Activated T-helper 2 cell treated with anti-CD3 and anti-CD28 coated beads, Interferon-gamma antibody, Interleukin-2, Interleukin-4, amounts not matched to agents 10 μg/mL and 5 μg/mL and 100 μg/mL, durations not matched to agents 14 hours and 24 hours and 36 hours (primary cell): Measurements from ENCODE around the gene CDC42SE2. TPM values are rescaled to one million over a fixed set of nuclear protein-coding genes. Genes with fewer than 3 reads are reported as not detected.

Experiments
- DNase-seq: peaks from one replicate; pipeline ENCODE4 v3.0.0; 2021; ENCODE audit warnings: low spot score
- H3K27ac Mint-ChIP-seq: one replicate; pipeline ENCODE4 v1.8.0; 2021; ENCODE audit warnings: mixed read lengths
- H3K27me3 Mint-ChIP-seq: one replicate; pipeline ENCODE4 v1.8.0; 2021; ENCODE audit warnings: low read depth, mixed read lengths
- H3K36me3 Mint-ChIP-seq: one replicate; pipeline ENCODE4 v1.8.0; 2021; ENCODE audit warnings: low read depth, mixed read lengths
- H3K4me1 Mint-ChIP-seq: one replicate; pipeline ENCODE4 v1.8.0; 2021; ENCODE audit warnings: low read depth, mixed read lengths
- H3K4me3 Mint-ChIP-seq: one replicate; pipeline ENCODE4 v1.8.0; 2021; ENCODE audit warnings: low read depth, mild to moderate bottlenecking, moderate library complexity, mixed read lengths
- H3K9me3 Mint-ChIP-seq: one replicate; pipeline ENCODE4 v1.8.0; 2021; ENCODE audit warnings: mixed read lengths
- intact Hi-C: fragments of 100-400 bp; cut with micrococcal nuclease; formaldehyde crosslinking; loops from one replicate; pipeline ENCODE4 v1.15.1; 2023
- total RNA-seq: library from RNA; stranded (reverse); gene quantifications from 2 replicates; pipeline ENCODE4 v1.2.3, GENCODE V29; 2022

Gene CDC42SE2
- total RNA-seq, 1 donor from 2014 or later = 89.5 TPM

DNA sequence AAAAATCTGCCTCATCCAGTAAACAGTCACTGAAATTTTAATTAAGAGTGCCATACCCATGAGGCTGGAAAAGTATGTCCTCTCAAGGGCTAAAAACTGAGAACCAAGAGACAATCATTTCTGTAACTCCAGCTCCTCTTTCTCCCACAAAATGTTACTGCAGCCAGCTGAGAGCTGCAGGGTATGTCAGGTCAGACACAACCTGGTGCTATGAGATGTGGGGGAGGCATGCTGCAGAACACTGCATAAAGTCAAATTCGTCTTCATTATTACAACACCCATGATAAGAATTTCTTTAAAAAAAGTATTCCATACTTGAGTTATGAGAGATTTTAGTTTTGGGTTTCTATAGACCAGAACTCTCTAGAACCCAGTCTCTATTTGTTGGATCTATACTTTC lies 162.2 kb downstream of the CDC42SE2 start:
- DNase-seq = no peak
- peaks cover 63% of the 10 kb centered on the region for H3K36me3 Mint-ChIP-seq
- peaks cover 4% of the 10 kb centered on the region for H3K4me1 Mint-ChIP-seq
- H3K27ac Mint-ChIP-seq = no peak overlapping the region
- no peaks in the 10 kb centered on the region for H3K27me3 Mint-ChIP-seq
- intact Hi-C loops = no loop called here
- H3K4me3 Mint-ChIP-seq = no peak overlapping the region
- no peaks in the 10 kb centered on the region for H3K9me3 Mint-ChIP-seq

DNA sequence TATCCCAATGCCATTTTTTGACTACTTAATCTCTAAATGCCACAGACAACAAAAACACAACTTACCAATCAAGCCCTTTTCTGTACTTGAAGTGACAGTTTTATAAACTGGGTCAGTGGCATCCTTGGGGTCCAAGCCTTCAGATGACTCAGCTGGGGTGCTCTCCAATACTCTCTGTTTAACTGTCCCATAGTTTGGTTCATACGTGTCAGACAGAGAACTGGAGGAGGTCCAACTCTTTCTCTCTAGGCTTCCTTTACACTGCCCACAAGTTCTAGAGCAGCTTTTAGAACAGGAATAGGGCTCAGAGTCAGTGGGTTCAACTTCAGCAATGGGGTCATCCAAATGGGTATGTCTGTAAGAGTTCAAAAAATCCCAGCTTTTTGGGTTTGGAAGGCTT lies 166.9 kb downstream of the CDC42SE2 start:
- Mint-ChIP-seq H3K27me3 (no peaks in the 10 kb centered on the region), H3K36me3 (peaks cover 73% of the 10 kb centered on the region)
- intact Hi-C loops = no loop called here

DNA sequence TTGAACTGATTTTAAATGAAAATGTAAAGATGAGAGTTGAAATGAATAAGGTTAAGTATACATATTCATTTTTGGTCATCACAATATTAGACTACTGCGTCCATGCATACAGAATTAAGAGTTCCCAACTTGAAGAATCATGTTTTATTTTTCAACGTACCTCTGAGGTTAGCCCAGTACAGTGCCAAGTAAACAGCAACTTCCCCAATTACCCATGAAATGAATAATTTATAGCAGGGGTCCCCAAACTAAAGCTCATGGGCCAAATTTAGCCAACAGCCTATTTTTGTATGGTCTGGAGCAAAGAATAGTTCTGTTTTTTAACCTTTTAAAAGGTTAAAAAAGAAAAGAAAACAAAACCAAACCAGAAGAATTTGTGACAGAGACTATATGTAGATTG lies 167.9 kb downstream of the CDC42SE2 start:
- no peaks in the 10 kb centered on the region for H3K27me3 Mint-ChIP-seq
- no peak overlapping the region for H3K27ac Mint-ChIP-seq
- intact Hi-C loops = no loop called here
- no peak for DNase-seq
- H3K36me3 Mint-ChIP-seq = peaks cover 71% of the 10 kb centered on the region
- peaks cover 2% of the 10 kb centered on the region for H3K4me1 Mint-ChIP-seq
- no peak overlapping the region for H3K4me3 Mint-ChIP-seq
- no peaks in the 10 kb centered on the region for H3K9me3 Mint-ChIP-seq

More for the DNA sequence above, 166.9 kb downstream of the CDC42SE2 start:
- Mint-ChIP-seq H3K9me3 (no peaks in the 10 kb centered on the region), H3K27ac (no peak overlapping the region), H3K4me3 (no peak overlapping the region), H3K4me1 (peaks cover 4% of the 10 kb centered on the region)
- no peak for DNase-seq

DNA sequence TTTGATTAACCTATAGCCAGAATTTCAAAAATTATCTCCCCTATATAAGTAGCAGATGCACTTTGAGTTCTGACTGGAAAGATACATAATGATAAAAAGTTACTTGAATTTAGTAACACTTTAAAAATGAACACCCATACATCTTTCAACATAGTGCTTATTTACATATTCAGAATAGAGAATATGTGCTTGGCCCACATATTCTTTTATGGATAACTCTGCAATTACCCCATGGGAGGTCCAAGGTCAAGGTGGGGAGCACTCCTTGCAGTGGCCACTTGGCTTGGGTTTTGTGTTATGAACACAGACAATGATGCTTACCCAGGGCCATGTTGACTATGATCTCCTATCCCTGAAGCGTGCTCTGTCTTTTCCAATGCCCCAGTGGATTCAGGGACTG lies 169.3 kb downstream of the CDC42SE2 start:
- Mint-ChIP-seq H3K27me3 (no peaks in the 10 kb centered on the region), H3K4me3 (no peak overlapping the region), H3K36me3 (peaks cover 73% of the 10 kb centered on the region), H3K9me3 (no peaks in the 10 kb centered on the region), H3K4me1 (peaks cover 2% of the 10 kb centered on the region), H3K27ac (no peak overlapping the region)
- no peak for DNase-seq
- intact Hi-C loops = no loop called here

DNA sequence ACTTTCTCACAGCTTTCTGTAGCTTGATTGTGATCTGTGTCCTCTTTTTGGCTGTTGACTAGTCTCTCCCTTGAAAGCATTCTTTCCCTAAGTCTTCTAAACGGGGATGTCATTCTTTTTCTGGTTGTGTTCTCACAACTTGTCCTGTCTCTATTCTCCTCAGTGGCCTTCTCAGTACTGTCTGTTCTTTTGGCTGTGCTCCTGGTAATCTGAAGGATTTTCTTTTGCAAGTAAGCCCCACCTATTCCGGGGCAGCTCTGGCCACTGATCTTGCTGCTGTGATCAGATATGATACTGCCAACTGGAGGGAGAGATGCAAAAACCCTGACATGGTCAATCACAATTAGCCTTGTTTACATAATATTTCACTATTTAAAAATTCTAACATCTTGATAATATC lies 172.2 kb downstream of the CDC42SE2 start:
- Mint-ChIP-seq H3K27ac (no peak overlapping the region), H3K27me3 (no peaks in the 10 kb centered on the region), H3K4me3 (no peak overlapping the region), H3K36me3 (peaks cover 69% of the 10 kb centered on the region), H3K4me1 (peaks cover 3% of the 10 kb centered on the region), H3K9me3 (no peaks in the 10 kb centered on the region)
- intact Hi-C loops = no loop called here
- DNase-seq = no peak

DNA sequence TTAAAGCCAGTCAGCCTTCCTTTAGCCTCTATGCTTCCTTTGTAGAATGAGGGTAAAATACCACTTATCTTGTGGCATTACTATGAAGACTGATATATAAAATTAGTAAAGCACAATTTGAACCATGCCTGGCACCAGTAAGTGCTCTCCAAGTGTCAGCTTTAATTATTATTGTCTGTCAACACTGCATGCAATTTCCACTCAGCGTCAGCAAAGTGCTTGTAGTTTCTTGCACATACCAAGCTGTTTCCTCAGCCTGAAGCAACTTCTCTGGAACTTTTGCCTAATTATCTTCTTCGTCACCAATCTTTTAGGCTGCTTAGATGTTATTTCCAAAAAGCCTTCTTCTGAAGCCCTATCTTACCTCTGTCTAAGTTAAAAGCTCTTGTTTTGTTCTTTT lies 177.3 kb downstream of the CDC42SE2 start:
- Mint-ChIP-seq H3K4me3 (no peak overlapping the region), H3K27ac (no peak overlapping the region)

More for the DNA sequence above, 177.3 kb downstream of the CDC42SE2 start:
- no peak for DNase-seq
- H3K9me3 Mint-ChIP-seq = no peaks in the 10 kb centered on the region
- peaks cover 71% of the 10 kb centered on the region for H3K36me3 Mint-ChIP-seq
- intact Hi-C loops = no loop called here
- H3K27me3 Mint-ChIP-seq = no peaks in the 10 kb centered on the region
- H3K4me1 Mint-ChIP-seq = peaks cover 11% of the 10 kb centered on the region

Other genes with a start within 250 kb of the CDC42SE2 start
- 279 and 282 TPM in 2 replicates for gene HINT1, start 98.8 kb upstream of the CDC42SE2 start, total RNA-seq
- 14.0 and 20.3 TPM in 2 replicates for gene LYRM7, start 93.1 kb upstream of the CDC42SE2 start, total RNA-seq